Stimulated activated CD8-positive, alpha-beta memory T cell treated with anti-CD3 and anti-CD28 coated beads, Interleukin-7, amount 100 ng/mL, for 1 hour (primary cell): ENCODE results near the gene LSM4.

ENCODE experiments used
- DNase-seq, 2 donors: peaks; one replicate each; pipeline ENCODE4 v3.0.0-alpha.2; 2020; ENCODE audit warnings: low read depth in 2 of 2

Gene LSM4

GRCh38 chr19:18292810-18293641 is 29.9 kb downstream of the LSM4 start:
- DNase-seq, result no peak

GRCh38 chr19:18292462-18292809 is 30.4 kb downstream of the LSM4 start:
- DNase-seq, result no peak

DNA sequence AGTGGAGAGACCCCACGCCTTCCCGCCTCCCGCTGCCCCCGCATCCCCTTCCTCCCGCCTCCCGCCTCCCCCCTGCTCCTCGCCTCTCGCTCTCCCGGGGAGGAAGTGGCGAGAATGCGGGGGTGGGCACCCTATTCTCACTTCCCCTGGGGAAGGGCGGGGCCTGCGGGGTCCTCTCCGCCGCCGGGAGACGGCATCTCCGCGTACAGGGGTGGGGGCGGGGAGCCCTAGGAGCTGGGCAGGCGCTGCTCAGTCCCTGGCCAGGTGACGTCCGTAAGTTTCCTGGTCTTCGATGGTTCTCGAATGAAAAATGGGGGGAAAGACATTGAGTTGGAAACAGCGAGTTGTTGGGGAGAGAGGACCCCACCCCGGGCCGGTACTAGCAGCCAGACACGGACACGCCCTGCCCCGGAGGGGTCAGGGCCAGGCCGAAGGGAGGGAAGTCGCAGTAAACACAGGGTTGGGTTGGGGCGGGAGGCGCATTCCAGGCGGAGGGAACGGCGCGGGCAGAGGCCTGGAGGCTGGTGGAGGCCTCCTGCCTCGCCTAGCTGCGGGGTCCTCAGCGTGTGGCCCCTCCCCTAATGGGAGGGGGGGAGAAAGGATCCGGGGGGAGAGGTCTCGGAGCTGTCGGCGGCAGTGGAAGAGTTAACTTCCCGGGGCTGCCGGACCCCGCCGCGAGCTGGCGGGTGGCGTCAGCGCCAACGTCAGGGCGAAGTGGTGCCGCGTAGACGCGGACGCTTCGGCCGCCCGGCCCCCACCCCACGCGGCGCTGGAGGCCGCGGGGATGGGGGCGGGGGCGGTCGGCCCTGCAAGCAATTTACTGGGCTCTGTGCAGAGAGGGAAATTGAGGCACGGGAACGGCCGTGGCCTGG is 31.1 kb downstream of the LSM4 start:
- DNase-seq, result peak; percentile 55 to 65

DNA sequence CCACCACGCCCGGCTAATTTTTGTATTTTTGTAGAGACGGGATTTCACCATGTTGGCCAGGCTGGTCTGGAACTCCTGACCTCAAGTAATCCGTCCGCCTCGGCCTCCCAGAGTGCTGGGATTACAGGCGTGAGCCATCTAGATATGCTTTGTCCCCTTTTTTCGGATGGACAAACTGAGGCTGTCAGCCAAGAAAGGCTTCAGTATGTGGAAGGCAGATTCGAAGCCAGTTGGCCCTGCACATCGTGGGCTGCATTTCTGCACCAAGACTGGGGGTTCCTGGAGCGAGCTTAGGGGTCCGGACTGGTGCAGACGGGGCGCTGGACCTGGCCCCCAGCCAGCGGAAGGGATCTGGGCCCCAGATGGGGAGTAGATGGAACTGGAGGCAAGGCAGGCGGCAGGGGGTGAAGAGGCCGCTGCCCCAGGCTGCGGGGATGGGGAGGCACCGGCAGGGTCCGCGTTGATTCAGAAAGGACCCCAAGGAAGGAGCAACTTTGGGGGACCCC is 31.8 kb downstream of the LSM4 start:
- no peak for DNase-seq

DNA sequence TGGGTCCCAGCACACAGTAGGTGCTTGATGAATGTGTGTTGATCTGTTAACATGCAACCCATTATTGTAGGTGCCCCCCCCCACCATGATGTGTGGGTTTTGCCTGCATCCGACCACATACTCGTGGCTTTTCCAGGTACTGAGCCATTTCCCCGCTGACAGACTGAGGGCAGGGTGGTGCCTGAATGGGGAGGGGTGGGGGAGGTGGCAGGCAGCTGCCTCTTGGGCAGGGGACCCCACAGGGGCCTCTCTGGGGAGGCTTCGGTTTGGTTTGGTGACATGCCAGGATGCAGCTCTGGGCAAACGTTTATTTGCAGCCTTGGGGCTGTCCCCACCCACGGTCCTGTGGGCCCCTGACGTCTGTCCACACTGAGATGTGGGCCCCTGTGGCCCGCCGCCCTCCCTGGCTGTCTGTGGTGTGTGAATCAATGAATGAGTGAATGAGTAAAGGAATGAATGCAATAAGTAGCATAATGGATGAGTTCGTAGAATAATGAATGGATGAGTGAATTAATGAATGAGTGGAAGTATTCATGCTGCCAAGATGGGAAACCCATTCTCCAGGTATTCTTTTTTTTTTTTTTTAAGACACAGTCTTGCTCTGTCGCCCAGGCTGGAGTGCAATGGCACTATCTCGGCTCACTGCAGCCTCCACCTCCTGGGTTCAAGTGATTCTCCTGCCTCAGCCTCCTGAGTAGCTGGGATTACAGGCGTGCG is 32.4 kb downstream of the LSM4 start:
- DNase-seq, result peak; percentile 63 to 67

DNA sequence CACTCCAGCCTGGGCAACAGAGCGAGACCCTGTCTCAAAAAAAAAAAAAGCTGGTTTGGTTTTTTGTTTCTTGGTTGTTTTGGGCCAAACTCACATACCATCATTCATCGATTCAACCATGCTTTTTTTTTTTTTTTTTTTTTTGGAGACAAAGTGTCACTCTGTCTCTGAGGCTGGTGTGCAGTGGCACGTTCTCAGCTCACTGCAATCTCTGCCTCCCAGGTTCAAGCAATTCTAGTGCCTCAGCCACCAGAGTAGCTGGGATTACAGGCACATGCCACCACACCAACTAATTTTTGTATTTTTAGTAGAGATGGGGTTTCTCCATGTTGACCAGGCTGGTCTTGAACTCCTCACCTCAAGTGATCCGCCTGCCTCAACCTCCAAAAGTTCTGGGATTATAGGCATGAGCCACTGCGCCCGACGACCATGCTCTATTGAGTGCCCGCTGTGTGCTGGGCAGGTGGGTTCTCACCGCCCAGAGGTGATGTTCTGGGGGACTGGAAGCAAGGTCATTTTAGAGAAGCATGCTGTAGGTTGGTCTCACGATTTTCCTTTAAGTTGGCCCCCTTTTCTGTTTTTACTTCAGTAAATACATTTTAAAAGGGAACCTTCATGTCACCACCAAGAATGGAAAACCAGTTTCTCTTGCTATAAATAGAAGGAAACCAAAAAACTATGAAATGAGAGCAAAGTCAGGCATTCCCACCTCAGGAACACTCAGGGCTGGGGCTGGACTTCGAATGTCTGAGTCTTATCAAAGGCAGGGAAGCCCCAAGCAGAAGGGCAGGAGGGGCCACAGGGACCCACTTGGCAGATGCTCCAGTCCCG is 33.2 kb downstream of the LSM4 start:
- DNase-seq, result no peak

GRCh38 chr19:18287836-18288772 is 34.8 kb downstream of the LSM4 start:
- no peak for DNase-seq

DNA sequence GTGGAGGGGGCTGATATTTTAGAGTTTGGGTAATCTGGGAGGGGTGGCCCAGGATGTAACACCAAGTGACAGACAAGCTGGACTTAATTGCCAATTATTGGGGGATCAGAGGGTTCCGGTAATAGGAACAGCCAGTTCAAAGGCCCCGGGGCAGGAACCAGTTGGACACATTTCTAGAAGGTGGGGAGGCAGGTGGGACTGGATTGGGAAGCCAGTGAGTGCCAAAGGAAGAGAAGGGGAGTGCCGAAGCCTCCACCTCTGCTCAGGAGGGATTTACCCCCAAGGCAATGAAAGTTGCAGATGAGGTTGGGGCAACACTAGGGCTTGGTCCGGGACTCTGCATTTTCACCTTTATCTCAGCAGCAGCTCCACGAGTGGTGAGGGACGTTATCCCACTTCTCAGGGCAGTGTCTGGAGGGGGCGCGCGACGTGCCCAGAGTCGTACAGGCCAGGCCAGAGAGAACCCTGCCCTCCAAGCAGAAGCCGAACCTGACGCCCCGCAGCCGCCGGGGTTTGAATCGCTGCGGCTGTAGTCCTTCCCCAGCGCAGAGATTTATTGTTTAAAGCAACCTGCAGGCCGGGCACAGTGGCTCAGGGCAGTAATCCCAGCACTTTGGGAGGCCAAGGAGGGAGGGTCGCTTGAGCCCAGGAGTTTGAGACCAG is 35.8 kb downstream of the LSM4 start:
- DNase-seq, result no peak

GRCh38 chr19:18284712-18285360 is 38.0 kb downstream of the LSM4 start:
- no peak for DNase-seq

DNA sequence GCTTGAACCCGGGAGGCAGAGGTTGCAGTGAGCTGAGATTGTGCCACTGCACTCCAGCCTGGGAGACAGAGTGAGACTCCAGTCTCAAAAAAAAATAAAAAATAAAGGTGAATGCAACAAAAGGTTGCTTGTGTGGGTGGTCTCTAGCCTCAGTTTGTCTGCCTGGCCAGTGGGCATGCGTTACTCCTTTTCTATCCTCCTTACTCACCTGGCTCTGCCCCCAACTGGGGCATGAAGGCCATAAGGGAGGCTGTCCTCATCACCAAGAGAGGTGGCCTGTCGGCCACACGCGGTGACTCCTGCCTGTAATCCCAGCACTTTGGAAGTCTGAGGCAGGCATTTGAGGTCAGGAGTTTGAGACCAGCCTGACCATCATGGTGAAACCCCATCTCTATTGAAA is 39.5 kb downstream of the LSM4 start:
- no peak for DNase-seq

- DNase-seq, result no peak
These were observed 40.1 kb downstream of the LSM4 start for GRCh38 chr19:18282788-18283141.

DNA sequence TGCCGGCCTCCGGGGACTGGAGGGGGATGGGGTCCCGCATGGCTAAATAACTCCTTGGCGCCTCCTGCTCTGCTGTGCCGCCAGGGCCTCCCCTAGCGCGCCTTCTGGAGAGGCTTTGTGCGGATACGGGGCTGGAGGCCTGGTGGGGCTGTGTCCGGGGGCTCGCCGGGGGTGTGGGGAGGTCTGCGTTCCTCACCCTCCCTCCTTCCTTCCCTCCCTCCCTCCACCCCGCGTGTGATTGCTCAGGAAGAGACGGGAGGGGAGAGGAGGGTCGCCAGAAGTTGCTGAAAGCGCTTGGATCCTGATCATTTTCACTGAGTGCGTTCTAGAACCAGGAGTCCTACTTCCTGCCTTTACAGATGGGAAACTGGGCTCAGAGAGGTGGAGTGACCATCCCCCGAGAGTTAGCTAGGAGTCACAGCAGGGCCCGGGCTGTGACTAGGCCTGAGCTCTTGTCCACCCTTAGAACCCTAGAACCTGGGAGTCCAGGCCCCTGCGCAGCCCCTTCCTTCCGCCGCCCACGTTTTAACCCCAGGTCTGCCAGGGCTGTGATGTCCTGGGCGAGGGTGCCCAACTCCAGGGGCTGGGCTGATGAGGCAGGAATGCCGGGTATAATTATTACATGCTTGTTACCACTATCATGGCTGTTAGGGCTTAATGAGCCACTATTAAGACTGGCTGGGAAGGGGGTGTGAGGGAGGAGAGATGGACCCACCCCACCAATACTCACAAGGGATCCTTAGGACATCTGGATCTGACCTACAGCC is 40.7 kb downstream of the LSM4 start:
- no peak for DNase-seq

GRCh38 chr19:18281082-18282020 is 41.5 kb downstream of the LSM4 start, which contains the start of gene JUND:
Gene JUND, minus strand, starts transcription at chr19:18281622. Its CDS starts 138 bp downstream, at chr19:18281484.
- peak; percentile 89 to 95 for DNase-seq

DNA sequence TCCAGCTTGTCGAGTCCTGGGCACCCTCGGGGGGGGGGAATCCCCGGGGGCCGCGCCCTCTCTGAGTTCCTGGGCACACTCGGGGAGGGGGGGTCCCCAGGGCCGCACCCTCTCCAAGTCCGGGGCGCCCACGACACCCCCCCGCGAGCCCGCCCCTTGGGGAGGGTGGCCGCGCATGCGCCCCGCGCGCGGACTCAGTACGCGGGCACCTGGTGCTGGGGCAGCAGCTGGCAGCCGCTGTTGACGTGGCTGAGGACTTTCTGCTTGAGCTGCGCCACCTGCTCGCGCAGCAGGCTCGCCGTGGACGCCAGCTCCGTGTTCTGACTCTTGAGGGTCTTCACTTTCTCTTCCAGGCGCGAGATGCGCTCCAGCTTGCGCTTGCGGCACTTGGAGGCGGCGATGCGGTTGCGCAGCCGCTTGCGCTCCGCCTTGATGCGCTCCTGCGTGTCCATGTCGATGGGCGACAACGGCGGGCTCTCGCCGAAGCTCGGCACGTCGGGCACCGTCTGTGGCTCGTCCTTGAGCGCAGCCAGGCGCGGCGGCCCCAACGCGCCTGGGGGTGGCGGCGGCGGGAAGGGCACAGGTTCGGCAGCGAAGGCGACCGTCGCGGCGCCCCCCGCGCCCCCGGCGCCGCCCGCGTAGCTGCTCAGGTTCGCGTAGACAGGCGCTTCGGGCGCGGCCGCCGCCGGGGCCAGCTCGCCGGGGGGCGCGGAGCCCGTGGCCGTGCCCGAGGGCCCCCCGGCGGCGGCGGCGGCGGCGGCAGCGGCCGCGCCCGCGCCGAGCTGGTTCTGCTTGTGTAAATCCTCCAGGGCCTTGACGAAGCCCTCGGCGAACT is 42.4 kb downstream of the LSM4 start:
- peak; percentile 54 to 57 for DNase-seq

DNA sequence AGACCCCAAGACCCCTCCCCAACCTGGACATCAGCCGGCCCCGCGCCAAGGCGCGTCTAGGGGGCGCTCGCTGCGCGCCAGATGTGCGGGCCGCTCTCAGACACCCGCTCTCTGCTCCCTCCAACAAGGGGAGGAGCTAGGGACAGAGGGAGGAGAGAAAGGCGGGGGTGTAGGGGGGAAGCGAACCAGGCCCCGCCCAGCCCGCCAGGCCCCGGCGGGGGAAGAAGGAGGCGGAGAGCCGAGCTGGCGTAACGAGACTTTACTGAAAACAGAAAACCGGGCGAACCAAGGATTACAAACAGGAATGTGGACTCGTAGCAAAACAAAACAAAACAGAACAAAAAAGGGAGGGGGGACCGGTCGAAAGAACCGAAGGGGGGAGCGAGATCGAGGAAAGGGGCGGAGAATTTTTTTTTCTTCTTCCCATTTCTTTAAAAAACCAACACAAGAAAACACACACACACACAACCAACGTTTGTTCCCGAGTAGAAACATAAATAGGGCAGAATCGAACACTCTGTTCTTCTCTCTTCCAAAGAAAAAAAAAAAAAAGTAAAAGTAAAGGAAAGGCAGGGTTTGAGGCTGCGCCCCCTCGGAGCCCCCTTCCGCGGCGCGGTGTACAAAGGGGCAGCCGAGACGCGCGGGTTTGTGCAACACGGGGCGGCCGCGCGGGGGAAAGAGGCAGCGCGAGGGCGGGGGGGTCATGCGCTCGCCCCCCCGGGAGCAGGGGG is 43.2 kb downstream of the LSM4 start:
- DNase-seq, result peak; percentile 78

GRCh38 chr19:18279266-18279515 is 43.7 kb downstream of the LSM4 start:
- DNase-seq, result no peak
